Fibroblast of mammary gland (primary cell): ENCODE results near the gene CNOT2.
"Not testable (repeated sequence)": the region's sequence is repeated elsewhere in the genome, so short reads cannot be mapped to it uniquely, and the experiment has no call there.

Experiments
- DNase-seq: peaks from one replicate; pipeline ENCODE4 v3.0.0-alpha.2; 2010; ENCODE audit warnings: low read depth
- H3K4me3 ChIP-seq: 2 replicates; pipeline ENCODE4 v1.5.1; 2011; ENCODE audit warnings: low read depth, mild to moderate bottlenecking, low read length, moderate library complexity; ENCODE audit not compliant: control insufficient read depth
- CTCF ChIP-seq: conservative IDR thresholded peaks from 2 replicates; pipeline ENCODE4 v1.5.1; 2011; ENCODE audit warnings: low read depth, low read length, inconsistent platforms; ENCODE audit not compliant: control insufficient read depth, insufficient read depth

The CNOT2 gene

GRCh38 chr12:70288817-70289216 is 45.6 kb downstream of the CNOT2 start:
- no peak overlapping the region for H3K4me3 ChIP-seq
- DNase-seq: no peak
- no peak for TF ChIP-seq CTCF

- no peak for DNase-seq
- no peak overlapping the region for H3K4me3 ChIP-seq
- no peak for TF ChIP-seq CTCF
Observed at GRCh38 chr12:70290116-70290515, 46.9 kb downstream of the CNOT2 start.

- H3K4me3 ChIP-seq: no peak overlapping the region
- TF ChIP-seq CTCF: no peak
- no peak for DNase-seq
Observed at GRCh38 chr12:70292017-70292776, 49.0 kb downstream of the CNOT2 start.

- DNase-seq: peak; percentile 35
- H3K4me3 ChIP-seq: not testable (repeated sequence)
Observed at GRCh38 chr12:70304684-70305555, 61.7 kb downstream of the CNOT2 start.

- no peak for TF ChIP-seq CTCF
- no peak overlapping the region for H3K4me3 ChIP-seq
- no peak for DNase-seq
Observed at GRCh38 chr12:70305794-70306193, 62.6 kb downstream of the CNOT2 start.

- TF ChIP-seq CTCF: no peak
- no peak overlapping the region for H3K4me3 ChIP-seq
- no peak for DNase-seq
Observed at GRCh38 chr12:70306676-70307075, 63.4 kb downstream of the CNOT2 start.

- no peak for DNase-seq
- H3K4me3 ChIP-seq: no peak overlapping the region
- no peak for TF ChIP-seq CTCF
Observed at GRCh38 chr12:70307868-70308267, 64.6 kb downstream of the CNOT2 start.
